GM19328 (cell line): ENCODE measurements around the gene LTBP1.
"Not testable (repeated sequence)": the region's sequence is repeated elsewhere in the genome, so short reads cannot be mapped to it uniquely, and the experiment has no call there.

ENCODE experiments used
- ATAC-seq: cut with Tn5 transposase; IDR thresholded peaks from one replicate; pipeline ENCODE4 v1.9.1; 2021; ENCODE audit warnings: mild to moderate bottlenecking, moderate library complexity; ENCODE audit not compliant: unreplicated experiment

LTBP1 gene

GRCh38 chr2:32958821-32959220, 12.1 kb downstream of the LTBP1 start:
- ATAC-seq, result no peak

- no peak for ATAC-seq
Measured at GRCh38 chr2:32960238-32960637, 13.5 kb downstream of the LTBP1 start.

- no peak for ATAC-seq
Measured at GRCh38 chr2:32960647-32961403, 14.1 kb downstream of the LTBP1 start.

- no peak for ATAC-seq
Measured at GRCh38 chr2:32962690-32963089, 15.9 kb downstream of the LTBP1 start.

- no peak for ATAC-seq
Measured at GRCh38 chr2:32963941-32964340, 17.2 kb downstream of the LTBP1 start.

- ATAC-seq, result no peak
Measured at GRCh38 chr2:32965523-32966171, 18.9 kb downstream of the LTBP1 start.

- no peak for ATAC-seq
Measured at GRCh38 chr2:32969444-32970162, 22.9 kb downstream of the LTBP1 start.

GRCh38 chr2:32973772-32974171, 27.0 kb downstream of the LTBP1 start:
- ATAC-seq, result not testable (repeated sequence)

GRCh38 chr2:32976409-32977063, 29.8 kb downstream of the LTBP1 start:
- no peak for ATAC-seq

- no peak for ATAC-seq
Measured at GRCh38 chr2:32977228-32977758, 30.5 kb downstream of the LTBP1 start.

- no peak for ATAC-seq
Measured at GRCh38 chr2:32981612-32982011, 34.9 kb downstream of the LTBP1 start.

GRCh38 chr2:32983193-32983924, 36.6 kb downstream of the LTBP1 start:
- not testable (repeated sequence) for ATAC-seq

- ATAC-seq, result no peak
Measured at GRCh38 chr2:32986480-32986879, 39.7 kb downstream of the LTBP1 start.

- no peak for ATAC-seq
Measured at GRCh38 chr2:32988525-32988924, 41.8 kb downstream of the LTBP1 start.

GRCh38 chr2:32990556-32990955, 43.8 kb downstream of the LTBP1 start:
- ATAC-seq, result no peak

GRCh38 chr2:32991091-32991845, 44.5 kb downstream of the LTBP1 start:
- no peak for ATAC-seq

- ATAC-seq, result no peak
Measured at GRCh38 chr2:32993005-32993539, 46.3 kb downstream of the LTBP1 start.

- ATAC-seq, result no peak
Measured at GRCh38 chr2:32997705-32998104, 51.0 kb downstream of the LTBP1 start.

GRCh38 chr2:33000986-33001385, 54.2 kb downstream of the LTBP1 start:
- ATAC-seq, result no peak
